Liver (tissue), 9 donors: ENCODE data around the gene CERT1. TPM values are rescaled to one million over a fixed set of nuclear protein-coding genes. Genes with fewer than 3 reads are reported as not detected.

Source experiments
- DNase-seq: peaks from one replicate; pipeline ENCODE4 v3.0.0-alpha.2; 2017; ENCODE audit warnings: low spot score
- H3K27ac ChIP-seq, 2 donors: one replicate each; pipeline ENCODE4 v1.7.0; 2013; ENCODE audit warnings: inconsistent platforms in 2 of 2, low read length in 2 of 2, control low read depth in 1 of 2, low read depth in 1 of 2, mild to moderate bottlenecking in 1 of 2
- H3K27me3 ChIP-seq, 4 donors: one replicate each; pipeline versions ENCODE4 v1.6.1 to v1.7.0; 2013; ENCODE audit warnings: low read length in 3 of 4, inconsistent platforms in 1 of 4, mild to moderate bottlenecking in 1 of 4, moderate library complexity in 1 of 4; ENCODE audit not compliant: control insufficient read depth in 4 of 4, insufficient read depth in 4 of 4
- H3K36me3 ChIP-seq, 4 donors: one replicate each; pipeline versions ENCODE4 v1.6.1 to v1.7.0; 2013; ENCODE audit warnings: low read length in 3 of 4, mild to moderate bottlenecking in 3 of 4, low read depth in 1 of 4, moderate library complexity in 1 of 4; ENCODE audit not compliant: control insufficient read depth in 4 of 4, insufficient read depth in 3 of 4
- H3K4me1 ChIP-seq, 4 donors: one replicate each; pipeline versions ENCODE4 v1.6.1 to v1.7.0; 2013; ENCODE audit warnings: low read length in 3 of 4, mild to moderate bottlenecking in 3 of 4, moderate library complexity in 1 of 4; ENCODE audit not compliant: control insufficient read depth in 4 of 4, insufficient read depth in 4 of 4
- H3K4me3 ChIP-seq, 3 donors: one replicate each; pipeline versions ENCODE4 v1.6.1 to v1.7.0; 2013; ENCODE audit warnings: low read length in 3 of 3, control low read depth in 1 of 3, low read depth in 1 of 3, mild to moderate bottlenecking in 1 of 3
- H3K9ac ChIP-seq, 2 donors: one replicate each; pipeline ENCODE4 v1.7.0; 2013; ENCODE audit warnings: low read length in 2 of 2, mild to moderate bottlenecking in 2 of 2, moderate library complexity in 2 of 2, control low read depth in 1 of 2, low read depth in 1 of 2
- H3K9me3 ChIP-seq, 4 donors: one replicate each; pipeline versions ENCODE4 v1.6.1 to v1.7.0; 2013; ENCODE audit warnings: low read length in 3 of 4; ENCODE audit not compliant: control insufficient read depth in 4 of 4
- CTCF ChIP-seq: fragments of 150-350 bp; IDR thresholded peaks from 2 replicates; pipeline ENCODE4 v1.5.1; 2017; ENCODE audit warnings: improper control_type of control experiment, low read depth, low read length; ENCODE audit not compliant: missing input control
- EGR1 ChIP-seq, 2 donors: IDR thresholded peaks; 2 replicates each; pipeline ENCODE4 v1.6.1; 2016 to 2018; ENCODE audit warnings: antibody characterized with exemption in 2 of 2, low read depth in 2 of 2
- FOXA2 ChIP-seq: IDR thresholded peaks from 2 replicates; pipeline ENCODE4 v1.6.1; 2016; ENCODE audit warnings: antibody characterized with exemption
- HNF4G ChIP-seq: IDR thresholded peaks from 2 replicates; pipeline ENCODE4 v1.6.1; 2016; ENCODE audit warnings: antibody characterized with exemption
- JUND ChIP-seq, 2 donors: IDR thresholded peaks; 2 replicates each; pipeline ENCODE4 v1.6.1; 2016; ENCODE audit warnings: antibody characterized with exemption in 2 of 2
- NR2F2 ChIP-seq: IDR thresholded peaks from 2 replicates; pipeline ENCODE4 v1.6.1; 2016; ENCODE audit warnings: antibody characterized with exemption
- RAD21 ChIP-seq, 2 donors: IDR thresholded peaks; 2 replicates each; pipeline ENCODE4 v1.6.1; 2016; ENCODE audit warnings: antibody characterized with exemption in 2 of 2, mild to moderate bottlenecking in 2 of 2
- RXRA ChIP-seq, 2 donors: IDR thresholded peaks; 2 replicates each; pipeline ENCODE4 v1.6.1; 2017 to 2018; ENCODE audit warnings: antibody characterized with exemption in 2 of 2, mild to moderate bottlenecking in 1 of 2
- TAF1 ChIP-seq: conservative IDR thresholded peaks from 2 replicates; pipeline ENCODE4 v1.6.1; 2016; ENCODE audit warnings: antibody characterized with exemption, mild to moderate bottlenecking
- YY1 ChIP-seq: IDR thresholded peaks from 2 replicates; pipeline ENCODE4 v1.6.1; 2016; ENCODE audit warnings: antibody characterized with exemption, mild to moderate bottlenecking
- WGBS: extraction: QIAGEN DNeasy Blood & Tissue Kit; methylation state at CpG from one replicate; pipeline ENCODE4 v1.1.7; 2013; 5-methylcytosine and 5-hydroxymethylcytosine counted together
- polyA plus RNA-seq, 2 donors: library from polyadenylated mRNA; stranded (reverse) in 1 of 2; unstranded in 1 of 2; fragments of 200-250 nt in 1 of 2; fragments of >200 nt in 1 of 2; fragmentation: Nextera tagmentation in 1 of 2; extraction: Ambion mirVana in 1 of 2; gene quantifications; one replicate each; pipeline versions ENCODE4 v1.2.1 to v1.2.3, GENCODE V29; 2013 to 2015
- total RNA-seq, 2 donors: library from RNA; depleted of rRNA; stranded (reverse); fragments of >200 nt; gene quantifications; one replicate each; pipeline ENCODE4 v1.2.3, GENCODE V29; 2014
- TF ChIP-seq, protein P1 (sequence below): IDR thresholded peaks from 2 replicates; pipeline ENCODE4 v1.6.1; 2016; ENCODE audit warnings: antibody characterized with exemption, mild to moderate bottlenecking
- TF ChIP-seq, protein P2 (sequence below): IDR thresholded peaks from 2 replicates; pipeline ENCODE4 v1.6.1; 2016; ENCODE audit warnings: antibody characterized with exemption
- TF ChIP-seq, protein P3 (sequence below): IDR thresholded peaks from 2 replicates; pipeline ENCODE4 v1.6.1; 2016; ENCODE audit warnings: antibody characterized with exemption
- TF ChIP-seq, protein P4 (sequence below): IDR thresholded peaks from 2 replicates; pipeline ENCODE4 v1.6.1; 2016; ENCODE audit warnings: antibody characterized with exemption
- donor health status: healthy.
- donor health status: healthy.
- donor health status: healthy.
- donor health status: healthy.
- donor health status: healthy.

The CERT1 gene
- total and polyA plus RNA-seq, 4 donors: 11.4 to 25.1 (median 16.8) TPM

DNA sequence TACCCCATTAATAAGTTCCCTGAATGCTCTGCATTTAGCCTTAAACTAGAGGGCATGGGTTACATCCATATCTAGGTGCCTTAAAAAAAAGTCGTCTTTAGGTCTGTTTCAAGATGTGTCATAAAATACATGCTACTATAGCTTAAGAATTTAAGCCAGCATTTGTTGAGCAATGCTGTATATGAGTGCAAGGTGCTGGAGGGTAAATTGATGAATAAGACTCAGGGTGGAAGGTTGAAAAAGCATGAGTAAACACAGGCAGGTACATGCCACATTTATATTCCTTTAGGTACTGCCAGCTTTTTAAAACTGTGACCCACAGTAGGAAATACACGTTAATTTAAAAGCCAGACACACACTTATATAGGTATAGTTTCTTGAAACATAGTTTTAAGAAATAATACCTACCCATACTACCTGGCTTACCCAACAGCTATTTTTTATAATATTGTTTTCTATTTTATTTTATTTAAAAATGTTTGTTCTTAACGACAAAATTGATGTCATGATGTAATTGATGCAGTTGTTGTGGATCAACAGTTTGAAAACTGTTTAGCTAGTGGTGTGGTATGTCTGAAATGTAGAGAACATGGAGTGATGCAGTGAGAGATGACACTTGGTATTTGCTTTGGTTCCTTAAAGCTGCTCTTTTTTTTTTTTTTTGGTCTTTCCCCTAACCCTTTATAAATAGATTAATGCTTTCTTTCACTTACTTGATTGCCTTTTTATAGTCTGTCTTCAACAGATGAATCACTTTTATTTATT lies 170.5 kb downstream of the CERT1 start:
- H3K27me3 ChIP-seq: no peaks in the 10 kb centered on the region
- no peak overlapping the region for H3K9ac ChIP-seq
- no peak overlapping the region for H3K4me3 ChIP-seq
- H3K36me3 ChIP-seq: peaks cover under 1 to 14% (median 10%) of the 10 kb centered on the region in 4 donors
- DNase-seq: no peak
- no peak overlapping the region for H3K27ac ChIP-seq
- TF ChIP-seq, protein P1, sequence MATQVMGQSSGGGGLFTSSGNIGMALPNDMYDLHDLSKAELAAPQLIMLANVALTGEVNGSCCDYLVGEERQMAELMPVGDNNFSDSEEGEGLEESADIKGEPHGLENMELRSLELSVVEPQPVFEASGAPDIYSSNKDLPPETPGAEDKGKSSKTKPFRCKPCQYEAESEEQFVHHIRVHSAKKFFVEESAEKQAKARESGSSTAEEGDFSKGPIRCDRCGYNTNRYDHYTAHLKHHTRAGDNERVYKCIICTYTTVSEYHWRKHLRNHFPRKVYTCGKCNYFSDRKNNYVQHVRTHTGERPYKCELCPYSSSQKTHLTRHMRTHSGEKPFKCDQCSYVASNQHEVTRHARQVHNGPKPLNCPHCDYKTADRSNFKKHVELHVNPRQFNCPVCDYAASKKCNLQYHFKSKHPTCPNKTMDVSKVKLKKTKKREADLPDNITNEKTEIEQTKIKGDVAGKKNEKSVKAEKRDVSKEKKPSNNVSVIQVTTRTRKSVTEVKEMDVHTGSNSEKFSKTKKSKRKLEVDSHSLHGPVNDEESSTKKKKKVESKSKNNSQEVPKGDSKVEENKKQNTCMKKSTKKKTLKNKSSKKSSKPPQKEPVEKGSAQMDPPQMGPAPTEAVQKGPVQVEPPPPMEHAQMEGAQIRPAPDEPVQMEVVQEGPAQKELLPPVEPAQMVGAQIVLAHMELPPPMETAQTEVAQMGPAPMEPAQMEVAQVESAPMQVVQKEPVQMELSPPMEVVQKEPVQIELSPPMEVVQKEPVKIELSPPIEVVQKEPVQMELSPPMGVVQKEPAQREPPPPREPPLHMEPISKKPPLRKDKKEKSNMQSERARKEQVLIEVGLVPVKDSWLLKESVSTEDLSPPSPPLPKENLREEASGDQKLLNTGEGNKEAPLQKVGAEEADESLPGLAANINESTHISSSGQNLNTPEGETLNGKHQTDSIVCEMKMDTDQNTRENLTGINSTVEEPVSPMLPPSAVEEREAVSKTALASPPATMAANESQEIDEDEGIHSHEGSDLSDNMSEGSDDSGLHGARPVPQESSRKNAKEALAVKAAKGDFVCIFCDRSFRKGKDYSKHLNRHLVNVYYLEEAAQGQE: no peak
- TF ChIP-seq RXRA (IDR thresholded peaks at IDR 0.05): no peak
- TF ChIP-seq, protein P2, sequence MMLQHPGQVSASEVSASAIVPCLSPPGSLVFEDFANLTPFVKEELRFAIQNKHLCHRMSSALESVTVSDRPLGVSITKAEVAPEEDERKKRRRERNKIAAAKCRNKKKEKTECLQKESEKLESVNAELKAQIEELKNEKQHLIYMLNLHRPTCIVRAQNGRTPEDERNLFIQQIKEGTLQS: no peak
- TF ChIP-seq YY1: no peak
- TF ChIP-seq FOXA2: no peak
- TF ChIP-seq, protein P3, sequence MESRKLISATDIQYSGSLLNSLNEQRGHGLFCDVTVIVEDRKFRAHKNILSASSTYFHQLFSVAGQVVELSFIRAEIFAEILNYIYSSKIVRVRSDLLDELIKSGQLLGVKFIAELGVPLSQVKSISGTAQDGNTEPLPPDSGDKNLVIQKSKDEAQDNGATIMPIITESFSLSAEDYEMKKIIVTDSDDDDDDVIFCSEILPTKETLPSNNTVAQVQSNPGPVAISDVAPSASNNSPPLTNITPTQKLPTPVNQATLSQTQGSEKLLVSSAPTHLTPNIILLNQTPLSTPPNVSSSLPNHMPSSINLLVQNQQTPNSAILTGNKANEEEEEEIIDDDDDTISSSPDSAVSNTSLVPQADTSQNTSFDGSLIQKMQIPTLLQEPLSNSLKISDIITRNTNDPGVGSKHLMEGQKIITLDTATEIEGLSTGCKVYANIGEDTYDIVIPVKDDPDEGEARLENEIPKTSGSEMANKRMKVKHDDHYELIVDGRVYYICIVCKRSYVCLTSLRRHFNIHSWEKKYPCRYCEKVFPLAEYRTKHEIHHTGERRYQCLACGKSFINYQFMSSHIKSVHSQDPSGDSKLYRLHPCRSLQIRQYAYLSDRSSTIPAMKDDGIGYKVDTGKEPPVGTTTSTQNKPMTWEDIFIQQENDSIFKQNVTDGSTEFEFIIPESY: no peak
- TF ChIP-seq EGR1 (IDR thresholded peaks at IDR 0.05; ENCODE audit: low read depth in 2 of 2): no peak
- TF ChIP-seq HNF4G: no peak
- no peak for TF ChIP-seq JUND (IDR thresholded peaks at IDR 0.05)
- TF ChIP-seq TAF1: no peak
- TF ChIP-seq RAD21 (IDR thresholded peaks at IDR 0.05): no peak
- TF ChIP-seq CTCF: no peak
- TF ChIP-seq NR2F2: no peak
- TF ChIP-seq, protein P4, sequence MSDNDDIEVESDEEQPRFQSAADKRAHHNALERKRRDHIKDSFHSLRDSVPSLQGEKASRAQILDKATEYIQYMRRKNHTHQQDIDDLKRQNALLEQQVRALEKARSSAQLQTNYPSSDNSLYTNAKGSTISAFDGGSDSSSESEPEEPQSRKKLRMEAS: no peak
- H3K4me1 ChIP-seq: peaks cover 0 to 38% (median 20%) of the 10 kb centered on the region in 4 donors
- no peaks in the 10 kb centered on the region for H3K9me3 ChIP-seq
- WGBS: 50% methylated on average over 3 of the region's 3 CpGs

DNA sequence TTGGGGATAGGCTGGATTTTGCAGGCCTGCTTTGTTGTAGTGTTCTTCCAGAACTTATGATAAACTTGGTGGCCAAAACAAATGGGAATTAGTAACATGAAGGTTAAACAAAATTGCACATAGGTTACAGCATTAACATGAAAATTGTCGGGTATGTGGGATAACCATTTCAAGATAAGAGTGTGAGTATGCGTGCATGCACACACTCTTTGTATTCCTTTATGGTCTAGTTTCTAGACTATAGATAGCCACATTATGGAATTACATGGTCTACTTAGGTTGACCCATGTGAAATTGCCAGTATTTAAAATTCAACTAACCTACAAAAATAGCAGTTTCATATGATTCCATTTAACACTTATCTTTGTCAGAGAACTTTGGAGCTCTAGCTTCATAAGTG lies 173.0 kb downstream of the CERT1 start:
- peak overlapping the region in 1 of 2 donors; percentile 38 for H3K9ac ChIP-seq
- H3K27ac ChIP-seq: peak overlapping the region in 1 of 2 donors; percentile 96
- no peak for DNase-seq
- H3K4me1 ChIP-seq: peaks cover 0 to 42% (median 20%) of the 10 kb centered on the region in 4 donors
- no peaks in the 10 kb centered on the region for H3K27me3 ChIP-seq
- TF ChIP-seq EGR1 (IDR thresholded peaks at IDR 0.05; ENCODE audit: low read depth in 2 of 2): no peak
- TF ChIP-seq, protein P3: no peak
- no peak for TF ChIP-seq RXRA (IDR thresholded peaks at IDR 0.05)
- H3K4me3 ChIP-seq: peak overlapping the region; percentile 56 to 89 (median 85)
- H3K9me3 ChIP-seq: no peaks in the 10 kb centered on the region
- peaks cover 0 to under 1% (median 0%) of the 10 kb centered on the region in 4 donors for H3K36me3 ChIP-seq
- 46% methylated on average over 2 of the region's 2 CpGs for WGBS
